ENCODE data around the gene LCN6. TPM values are rescaled to one million over a fixed set of nuclear protein-coding genes. Genes with fewer than 3 reads are reported as not detected.
"Not testable (repeated sequence)": the region's sequence is repeated elsewhere in the genome, so short reads cannot be mapped to it uniquely, and the experiment has no call there.

LCN6 gene
- polyA plus RNA-seq, 4 donors: 1.4 to 21.5 (median 2.2) TPM; not detected in 1

GRCh38 chr9:136705564-136705963 lies 42.8 kb downstream of the LCN6 start:
- no peak overlapping the region for H3K4me3 ChIP-seq (ENCODE audit: low read depth in 1 of 3, low read length in 3 of 3)
- no peaks in the 10 kb centered on the region for H3K9me3 ChIP-seq (ENCODE audit: control insufficient read depth in 2 of 2, insufficient read depth in 1 of 2, low read depth in 1 of 2, low read length in 1 of 2)
- H3K4me1 ChIP-seq (ENCODE audit: control insufficient read depth in 3 of 3, insufficient read depth in 2 of 3, low read depth in 1 of 3, low read length in 2 of 3): peaks cover 0 to 11% (median 0%) of the 10 kb centered on the region in 3 donors
- H3K36me3 ChIP-seq (ENCODE audit: control insufficient read depth in 3 of 3, insufficient read depth in 2 of 3, low read depth in 1 of 3, low read length in 3 of 3): no peaks in the 10 kb centered on the region
- DNase-seq: no peak
- no peak overlapping the region for H3K27ac ChIP-seq (ENCODE audit: low read depth in 1 of 3, low read length in 2 of 3)
- peaks cover 0 to 4% (median 0%) of the 10 kb centered on the region in 3 donors for H3K27me3 ChIP-seq (ENCODE audit: control insufficient read depth in 3 of 3, insufficient read depth in 3 of 3, low read length in 3 of 3)
- no peak for FAIRE-seq
- 11 to 40% (median 35%) methylated on average over 7 of the region's 7 CpGs for WGBS, 3 donors

- DNase-seq: peak in 1 of 2 donors; percentile 75
- H3K9me3 ChIP-seq (ENCODE audit: control insufficient read depth in 2 of 2, insufficient read depth in 1 of 2, low read depth in 1 of 2, low read length in 1 of 2); FAIRE-seq; H3K27me3 ChIP-seq (ENCODE audit: control insufficient read depth in 3 of 3, insufficient read depth in 3 of 3, low read length in 3 of 3); H3K27ac ChIP-seq (ENCODE audit: low read depth in 1 of 3, low read length in 2 of 3); H3K36me3 ChIP-seq (ENCODE audit: control insufficient read depth in 3 of 3, insufficient read depth in 2 of 3, low read depth in 1 of 3, low read length in 3 of 3); H3K4me3 ChIP-seq (ENCODE audit: low read depth in 1 of 3, low read length in 3 of 3): not testable (repeated sequence)
- H3K4me1 ChIP-seq (ENCODE audit: control insufficient read depth in 3 of 3, insufficient read depth in 2 of 3, low read depth in 1 of 3, low read length in 2 of 3): peaks cover 0 to 17% (median 0%) of the 10 kb centered on the region in 3 donors
- WGBS, 3 donors: 47 to 71% (median 48%) methylated on average over 8 of the region's 8 CpGs
Measured at GRCh38 chr9:136704741-136705140, 43.6 kb downstream of the LCN6 start.

GRCh38 chr9:136703276-136703860 lies 45.0 kb downstream of the LCN6 start:
- peaks cover 0 to 4% (median 0%) of the 10 kb centered on the region in 3 donors for H3K27me3 ChIP-seq (ENCODE audit: control insufficient read depth in 3 of 3, insufficient read depth in 3 of 3, low read length in 3 of 3)
- H3K27ac ChIP-seq (ENCODE audit: low read depth in 1 of 3, low read length in 2 of 3): no peak overlapping the region
- H3K36me3 ChIP-seq (ENCODE audit: control insufficient read depth in 3 of 3, insufficient read depth in 2 of 3, low read depth in 1 of 3, low read length in 3 of 3): no peaks in the 10 kb centered on the region
- FAIRE-seq: no peak
- peaks cover 0 to 26% (median 0%) of the 10 kb centered on the region in 3 donors for H3K4me1 ChIP-seq (ENCODE audit: control insufficient read depth in 3 of 3, insufficient read depth in 2 of 3, low read depth in 1 of 3, low read length in 2 of 3)
- 72 to 86% (median 79%) methylated on average over 12 of the region's 12 CpGs for WGBS, 3 donors
- no peak for DNase-seq
- H3K9me3 ChIP-seq (ENCODE audit: control insufficient read depth in 2 of 2, insufficient read depth in 1 of 2, low read depth in 1 of 2, low read length in 1 of 2): no peaks in the 10 kb centered on the region
- H3K4me3 ChIP-seq (ENCODE audit: low read depth in 1 of 3, low read length in 3 of 3): no peak overlapping the region

- peaks cover 0 to 38% (median 2%) of the 10 kb centered on the region in 3 donors for H3K4me1 ChIP-seq (ENCODE audit: control insufficient read depth in 3 of 3, insufficient read depth in 2 of 3, low read depth in 1 of 3, low read length in 2 of 3)
- no peaks in the 10 kb centered on the region for H3K9me3 ChIP-seq (ENCODE audit: control insufficient read depth in 2 of 2, insufficient read depth in 1 of 2, low read depth in 1 of 2, low read length in 1 of 2)
- DNase-seq (no peak), FAIRE-seq (no peak)
- H3K27me3 ChIP-seq (ENCODE audit: control insufficient read depth in 3 of 3, insufficient read depth in 3 of 3, low read length in 3 of 3): peaks cover 0 to 4% (median 0%) of the 10 kb centered on the region in 3 donors
- H3K4me3 ChIP-seq (ENCODE audit: low read depth in 1 of 3, low read length in 3 of 3): peak overlapping the region in 1 of 3 donors; percentile 17
- no peak overlapping the region for H3K27ac ChIP-seq (ENCODE audit: low read depth in 1 of 3, low read length in 2 of 3)
- H3K36me3 ChIP-seq (ENCODE audit: control insufficient read depth in 3 of 3, insufficient read depth in 2 of 3, low read depth in 1 of 3, low read length in 3 of 3): no peaks in the 10 kb centered on the region
- 40 to 49% (median 42%) methylated on average over 10 of the region's 10 CpGs for WGBS, 3 donors
Measured at GRCh38 chr9:136701668-136702053, 46.7 kb downstream of the LCN6 start.

- Histone ChIP-seq H3K4me1 (ENCODE audit: control insufficient read depth in 3 of 3, insufficient read depth in 2 of 3, low read depth in 1 of 3, low read length in 2 of 3) (peaks cover 0 to 43% (median 7%) of the 10 kb centered on the region in 3 donors), H3K4me3 (ENCODE audit: low read depth in 1 of 3, low read length in 3 of 3) (peak overlapping the region in 1 of 3 donors; percentile 17), H3K27me3 (ENCODE audit: control insufficient read depth in 3 of 3, insufficient read depth in 3 of 3, low read length in 3 of 3) (peaks cover 0 to 4% (median 0%) of the 10 kb centered on the region in 3 donors), H3K36me3 (ENCODE audit: control insufficient read depth in 3 of 3, insufficient read depth in 2 of 3, low read depth in 1 of 3, low read length in 3 of 3) (no peaks in the 10 kb centered on the region), H3K9me3 (ENCODE audit: control insufficient read depth in 2 of 2, insufficient read depth in 1 of 2, low read depth in 1 of 2, low read length in 1 of 2) (no peaks in the 10 kb centered on the region), H3K27ac (ENCODE audit: low read depth in 1 of 3, low read length in 2 of 3) (peak overlapping the region in 2 of 3 donors; percentile 6 to 25)
- WGBS, 3 donors: 8 to 19% (median 9%) methylated on average over 35 to 38 of the region's 38 CpGs
- FAIRE-seq (no peak), DNase-seq (peak; percentile 68 to 72)
Measured at GRCh38 chr9:136700959-136701667, 47.2 kb downstream of the LCN6 start.

- no peak for FAIRE-seq
- Histone ChIP-seq H3K27ac (ENCODE audit: low read depth in 1 of 3, low read length in 2 of 3) (no peak overlapping the region), H3K4me3 (ENCODE audit: low read depth in 1 of 3, low read length in 3 of 3) (no peak overlapping the region), H3K36me3 (ENCODE audit: control insufficient read depth in 3 of 3, insufficient read depth in 2 of 3, low read depth in 1 of 3, low read length in 3 of 3) (no peaks in the 10 kb centered on the region), H3K27me3 (ENCODE audit: control insufficient read depth in 3 of 3, insufficient read depth in 3 of 3, low read length in 3 of 3) (no peaks in the 10 kb centered on the region), H3K4me1 (ENCODE audit: control insufficient read depth in 3 of 3, insufficient read depth in 2 of 3, low read depth in 1 of 3, low read length in 2 of 3) (peaks cover 0 to 51% (median 10%) of the 10 kb centered on the region in 3 donors), H3K9me3 (ENCODE audit: control insufficient read depth in 2 of 2, insufficient read depth in 1 of 2, low read depth in 1 of 2, low read length in 1 of 2) (no peaks in the 10 kb centered on the region)
- DNase-seq: no peak
- 47 to 71% (median 57%) methylated on average over 13 of the region's 13 CpGs for WGBS, 3 donors
Measured at GRCh38 chr9:136700304-136700703, 48.0 kb downstream of the LCN6 start.

GRCh38 chr9:136698635-136699246 lies 49.6 kb downstream of the LCN6 start:
- Histone ChIP-seq H3K36me3 (ENCODE audit: control insufficient read depth in 3 of 3, insufficient read depth in 2 of 3, low read depth in 1 of 3, low read length in 3 of 3) (no peaks in the 10 kb centered on the region), H3K27me3 (ENCODE audit: control insufficient read depth in 3 of 3, insufficient read depth in 3 of 3, low read length in 3 of 3) (no peaks in the 10 kb centered on the region), H3K9me3 (ENCODE audit: control insufficient read depth in 2 of 2, insufficient read depth in 1 of 2, low read depth in 1 of 2, low read length in 1 of 2) (no peaks in the 10 kb centered on the region), H3K4me1 (ENCODE audit: control insufficient read depth in 3 of 3, insufficient read depth in 2 of 3, low read depth in 1 of 3, low read length in 2 of 3) (peaks cover 0 to 66% (median 10%) of the 10 kb centered on the region in 3 donors), H3K27ac (ENCODE audit: low read depth in 1 of 3, low read length in 2 of 3) (peak overlapping the region; percentile 42 to 86 (median 58)), H3K4me3 (ENCODE audit: low read depth in 1 of 3, low read length in 3 of 3) (peak overlapping the region in 1 of 3 donors; percentile 1)
- FAIRE-seq (no peak), DNase-seq (peak in 1 of 2 donors; percentile 56)
- 78 to 84% (median 83%) methylated on average over 10 of the region's 11 CpGs for WGBS, 3 donors

- Histone ChIP-seq H3K4me3 (ENCODE audit: low read depth in 1 of 3, low read length in 3 of 3) (peak overlapping the region in 2 of 3 donors; percentile 5 to 46), H3K27me3 (ENCODE audit: control insufficient read depth in 3 of 3, insufficient read depth in 3 of 3, low read length in 3 of 3) (no peaks in the 10 kb centered on the region), H3K27ac (ENCODE audit: low read depth in 1 of 3, low read length in 2 of 3) (peak overlapping the region; percentile 81 to 100 (median 86)), H3K9me3 (ENCODE audit: control insufficient read depth in 2 of 2, insufficient read depth in 1 of 2, low read depth in 1 of 2, low read length in 1 of 2) (no peaks in the 10 kb centered on the region), H3K36me3 (ENCODE audit: control insufficient read depth in 3 of 3, insufficient read depth in 2 of 3, low read depth in 1 of 3, low read length in 3 of 3) (no peaks in the 10 kb centered on the region), H3K4me1 (ENCODE audit: control insufficient read depth in 3 of 3, insufficient read depth in 2 of 3, low read depth in 1 of 3, low read length in 2 of 3) (peaks cover 0 to 73% (median 10%) of the 10 kb centered on the region in 3 donors)
- FAIRE-seq (no peak), DNase-seq (peak; percentile 69 to 82)
- 16 to 49% (median 25%) methylated on average over 19 to 20 of the region's 20 CpGs for WGBS, 3 donors
Measured at GRCh38 chr9:136697821-136698526, 50.4 kb downstream of the LCN6 start.

Data from small intestine (tissue), 7 donors.